K562 (cell line): ENCODE measurements around the gene SCRG1. TPM values are rescaled to one million over a fixed set of nuclear protein-coding genes. Genes with fewer than 3 reads are reported as not detected.

ENCODE experiments used
- CBX1 ChIP-seq: sonication (generic); IDR thresholded peaks from 2 replicates; pipeline ENCODE4 v1.6.1; 2016; ENCODE audit warnings: antibody characterized with exemption, low read depth, mild to moderate bottlenecking
- CREBBP ChIP-seq: IDR thresholded peaks from one replicate; pipeline ENCODE4 v1.6.1; 2012; ENCODE audit warnings: low read depth, mild to moderate bottlenecking, control low read depth, inconsistent platforms, low read length
- CSDE1 ChIP-seq, 2 experiments: fragments of 450-650 bp; IDR thresholded peaks; 2 replicates each; pipeline ENCODE4 v1.6.1; 2016; ENCODE audit warnings: mild to moderate bottlenecking in 1 of 2
- E2F1 ChIP-seq: sonication (generic); formaldehyde crosslinking; IDR thresholded peaks from 2 replicates; pipeline ENCODE4 v1.8.1; 2023; ENCODE audit warnings: mild to moderate bottlenecking, missing genetic modification reagents, moderate library complexity
- GMEB1 ChIP-seq: fragments of 250-450 bp; sonication (Bioruptor Pico); IDR thresholded peaks from 2 replicates; pipeline ENCODE4 v1.4.0; 2020; ENCODE audit warnings: mild to moderate bottlenecking
- HDAC1 ChIP-seq, 2 experiments: fragments of 450-650 bp; IDR thresholded peaks; 2 replicates each; pipeline ENCODE4 v1.6.1; 2016 to 2017; ENCODE audit warnings: inconsistent platforms in 1 of 2, mild to moderate bottlenecking in 1 of 2, moderate library complexity in 1 of 2
- HMGN3 ChIP-seq: IDR thresholded peaks from 2 replicates; pipeline ENCODE4 v1.6.1; 2011; ENCODE audit warnings: borderline replicate concordance, low read depth, mild to moderate bottlenecking, mixed read lengths, low read length; ENCODE audit not compliant: insufficient read length; ENCODE audit errors: extremely low read depth
- NR2C2 ChIP-seq, 2 experiments: fragments of 200-800 bp in 1 of 2; sonication (Bioruptor generic) in 1 of 2; sonication (generic) in 1 of 2; formaldehyde crosslinking in 1 of 2; IDR thresholded peaks; 2 replicates each; pipeline versions ENCODE4 v1.6.1 to v1.8.0; 2016 to 2022; ENCODE audit warnings: mild to moderate bottlenecking in 1 of 2, missing compliant biosample characterization in 1 of 2, missing genetic modification characterization in 1 of 2, missing genetic modification reagents in 1 of 2
- SIN3B ChIP-seq: fragments of 450-650 bp; IDR thresholded peaks from 2 replicates; pipeline ENCODE4 v1.6.1; 2017; ENCODE audit warnings: low read depth, mild to moderate bottlenecking, moderate library complexity
- TEAD1 ChIP-seq, 2 experiments: fragments of 450-650 bp in 1 of 2; sonication (generic) in 1 of 2; formaldehyde crosslinking; IDR thresholded peaks; 2 replicates each; pipeline versions ENCODE4 v1.4.0 to v1.8.0; 2020 to 2022; ENCODE audit warnings: mild to moderate bottlenecking in 2 of 2, missing genetic modification reagents in 1 of 2
- TOE1 ChIP-seq, 2 experiments: fragments of 450-650 bp in 1 of 2; sonication (generic) in 1 of 2; formaldehyde crosslinking in 1 of 2; IDR thresholded peaks; 2 replicates each; pipeline versions ENCODE4 v1.7.1 to v1.8.0; 2016 to 2022; ENCODE audit warnings: borderline replicate concordance in 2 of 2, mild to moderate bottlenecking in 2 of 2, antibody characterized with exemption in 1 of 2, inconsistent platforms in 1 of 2, low read depth in 1 of 2, missing genetic modification reagents in 1 of 2, moderate library complexity in 1 of 2
- XRCC5 ChIP-seq: fragments of 200-400 bp; formaldehyde crosslinking; IDR thresholded peaks from 2 replicates; pipeline ENCODE4 v1.6.1; 2017; ENCODE audit warnings: low read depth, mild to moderate bottlenecking, low read length
- ZNF444 ChIP-seq: fragments of 250-450 bp; sonication (Bioruptor Pico); IDR thresholded peaks from 2 replicates; pipeline ENCODE4 v1.4.0; 2020; ENCODE audit warnings: mild to moderate bottlenecking, moderate library complexity
- polyA plus RNA-seq, 8 experiments: library from polyadenylated mRNA; depleted of rRNA in 4 of 8; stranded (reverse) in 5 of 8; unstranded in 3 of 8; fragments of >200 nt; fragmentation: Nextera tagmentation in 2 of 8; fragmentation: Illumina TruSeq in 1 of 8; extraction: Ambion mirVana in 2 of 8; extraction: Trizol in 1 of 8; gene quantifications; 2 replicates each; pipeline versions ENCODE4 v1.2.1 to v1.2.3, GENCODE V29; 2011 to 2014; ENCODE audit warnings: inconsistent platforms in 1 of 8, missing spikeins in 1 of 8
- total RNA-seq, 7 experiments: library from RNA; depleted of rRNA in 6 of 7; stranded (reverse); fragments of >200 nt in 6 of 7; fragmentation: Illumina TruSeq in 2 of 7; extraction: Trizol in 2 of 7; gene quantifications; 2 replicates each; pipeline versions ENCODE4 v1.2.1 to v1.2.3, GENCODE V29; 2011 to 2021; ENCODE audit warnings: low replicate concordance in 1 of 7
- TF ChIP-seq, protein P1 (sequence below): fragments of 200-400 bp; formaldehyde crosslinking; IDR thresholded peaks from 2 replicates; pipeline ENCODE4 v1.6.1; 2017; ENCODE audit warnings: mild to moderate bottlenecking, low read depth, low read length, moderate library complexity
- TF ChIP-seq, protein P2 (sequence below): sonication (generic); formaldehyde crosslinking; IDR thresholded peaks from 2 replicates; pipeline ENCODE4 v1.8.0; 2022; ENCODE audit warnings: missing genetic modification reagents, mild to moderate bottlenecking, borderline replicate concordance

Gene SCRG1
- total and polyA plus RNA-seq, 9 of the 15 experiments (the other 6 are each of a cell fraction or from before 2014, with no cell fraction given): 0.01 TPM; not detected in 7

GRCh38 chr4:173370477-173371291, 28.2 kb downstream of the SCRG1 start, which contains the start of gene SAP30 (continued):
- no peak for TF ChIP-seq E2F1 (CRISPR knock-in tag)
- 0 out of 2 replicates have a peak, but pooled peaks have one; percentile 31 for TF ChIP-seq CBX1
- 0 out of 2 replicates have a peak, but pooled peaks have one; percentile 32 for TF ChIP-seq SIN3B
- TF ChIP-seq HDAC1 (IDR thresholded peaks at IDR 0.05): peak in 1 of 2 experiments; percentile 96; a peak in 2 of 4 replicates
- peak; percentile 85 for TF ChIP-seq HMGN3
- TF ChIP-seq, protein P1, sequence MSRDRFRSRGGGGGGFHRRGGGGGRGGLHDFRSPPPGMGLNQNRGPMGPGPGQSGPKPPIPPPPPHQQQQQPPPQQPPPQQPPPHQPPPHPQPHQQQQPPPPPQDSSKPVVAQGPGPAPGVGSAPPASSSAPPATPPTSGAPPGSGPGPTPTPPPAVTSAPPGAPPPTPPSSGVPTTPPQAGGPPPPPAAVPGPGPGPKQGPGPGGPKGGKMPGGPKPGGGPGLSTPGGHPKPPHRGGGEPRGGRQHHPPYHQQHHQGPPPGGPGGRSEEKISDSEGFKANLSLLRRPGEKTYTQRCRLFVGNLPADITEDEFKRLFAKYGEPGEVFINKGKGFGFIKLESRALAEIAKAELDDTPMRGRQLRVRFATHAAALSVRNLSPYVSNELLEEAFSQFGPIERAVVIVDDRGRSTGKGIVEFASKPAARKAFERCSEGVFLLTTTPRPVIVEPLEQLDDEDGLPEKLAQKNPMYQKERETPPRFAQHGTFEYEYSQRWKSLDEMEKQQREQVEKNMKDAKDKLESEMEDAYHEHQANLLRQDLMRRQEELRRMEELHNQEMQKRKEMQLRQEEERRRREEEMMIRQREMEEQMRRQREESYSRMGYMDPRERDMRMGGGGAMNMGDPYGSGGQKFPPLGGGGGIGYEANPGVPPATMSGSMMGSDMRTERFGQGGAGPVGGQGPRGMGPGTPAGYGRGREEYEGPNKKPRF: no peak
- TF ChIP-seq, protein P2, sequence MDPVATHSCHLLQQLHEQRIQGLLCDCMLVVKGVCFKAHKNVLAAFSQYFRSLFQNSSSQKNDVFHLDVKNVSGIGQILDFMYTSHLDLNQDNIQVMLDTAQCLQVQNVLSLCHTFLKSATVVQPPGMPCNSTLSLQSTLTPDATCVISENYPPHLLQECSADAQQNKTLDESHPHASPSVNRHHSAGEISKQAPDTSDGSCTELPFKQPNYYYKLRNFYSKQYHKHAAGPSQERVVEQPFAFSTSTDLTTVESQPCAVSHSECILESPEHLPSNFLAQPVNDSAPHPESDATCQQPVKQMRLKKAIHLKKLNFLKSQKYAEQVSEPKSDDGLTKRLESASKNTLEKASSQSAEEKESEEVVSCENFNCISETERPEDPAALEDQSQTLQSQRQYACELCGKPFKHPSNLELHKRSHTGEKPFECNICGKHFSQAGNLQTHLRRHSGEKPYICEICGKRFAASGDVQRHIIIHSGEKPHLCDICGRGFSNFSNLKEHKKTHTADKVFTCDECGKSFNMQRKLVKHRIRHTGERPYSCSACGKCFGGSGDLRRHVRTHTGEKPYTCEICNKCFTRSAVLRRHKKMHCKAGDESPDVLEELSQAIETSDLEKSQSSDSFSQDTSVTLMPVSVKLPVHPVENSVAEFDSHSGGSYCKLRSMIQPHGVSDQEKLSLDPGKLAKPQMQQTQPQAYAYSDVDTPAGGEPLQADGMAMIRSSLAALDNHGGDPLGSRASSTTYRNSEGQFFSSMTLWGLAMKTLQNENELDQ (CRISPR knock-in tag): no peak
- peak; percentile 67; the same call in 1 of the 2 replicates for TF ChIP-seq TOE1 (IDR thresholded peaks at IDR 0.05; ENCODE audit: borderline replicate concordance)
- no peak for TF ChIP-seq TOE1 (CRISPR knock-in tag; IDR thresholded peaks at IDR 0.05; ENCODE audit: borderline replicate concordance, low read depth)
- TF ChIP-seq CSDE1 (IDR thresholded peaks at IDR 0.05): no peak
- no peak for TF ChIP-seq NR2C2 (CRISPR knock-in tag; IDR thresholded peaks at IDR 0.05)
- peak; percentile 92 for TF ChIP-seq NR2C2 (tag; IDR thresholded peaks at IDR 0.05)
- no peak for TF ChIP-seq TEAD1 (CRISPR knock-in tag; IDR thresholded peaks at IDR 0.05)
- no peak for TF ChIP-seq CREBBP
- TF ChIP-seq ZNF444 (CRISPR knock-in tag): no peak
- TF ChIP-seq GMEB1: no peak; the same call in 1 of the 2 replicates
- TF ChIP-seq XRCC5: peak; percentile 43; the same call in 1 of the 2 replicates
